ENCODE results near the gene TMEM61. TPM values are rescaled to one million over a fixed set of nuclear protein-coding genes. Genes with fewer than 3 reads are reported as not detected.

TMEM61 gene
- total RNA-seq, 1 experiment from 2014 or later: 0.95 TPM

- Histone ChIP-seq H3K27me3 (ENCODE audit: low read length) (no peaks in the 10 kb centered on the region), H3K9me2 (replicated peaks; ENCODE audit: low read length) (no peaks in the 10 kb centered on the region), H3K79me2 (ENCODE audit: low read length) (no peaks in the 10 kb centered on the region), H3K4me2 (ENCODE audit: low read length) (peak overlapping the region; percentile 63), H3K9me3 (ENCODE audit: low read length) (no peaks in the 10 kb centered on the region), H3K4me3 (ENCODE audit: low read length) (peak overlapping the region; percentile 15; the same call in 1 of the 2 replicates), H3F3A (ENCODE audit: low read length, unreplicated experiment) (no peaks in the 10 kb centered on the region), H3K27ac (ENCODE audit: low read length) (no peak overlapping the region), H3K4me1 (ENCODE audit: insufficient read depth, low read length) (no peaks in the 10 kb centered on the region), H3K36me3 (ENCODE audit: low read depth, low read length) (no peaks in the 10 kb centered on the region), H4K20me1 (ENCODE audit: low read length) (no peaks in the 10 kb centered on the region), H2AFZ (ENCODE audit: low read length) (peak overlapping the region; percentile 47), H3K9ac (ENCODE audit: low read length) (no peak overlapping the region)
- ChIA-PET CTCF (interaction anchor here (0.5 to 1.7 kb wide), 5 partner anchors 24 to 51 kb away, joined by 3 to 18 read pairs (median 7); no protein-coding TSS in a partner anchor), POLR2A (ENCODE audit: unreplicated experiment) (no interaction called here)
- TF ChIP-seq EZH2phosphoT487 (IDR thresholded peaks at IDR 0.05; ENCODE audit: borderline replicate concordance, low read length) (no peak), EZH2 (IDR thresholded peaks at IDR 0.05; ENCODE audit: low read length, unreplicated experiment) (no peak), CTCF (conservative IDR thresholded peaks at IDR 0.05; ENCODE audit: low read depth, low read length) (peak; percentile 93)
- no TSS peak for BruUV-seq (replicated peaks)
- intact Hi-C loops (cut with micrococcal nuclease): loop anchor here (1.0 to 5.0 kb wide), 4 partner anchors 26 to 324 kb away; no protein-coding TSS in a partner anchor
- DNase-seq: peak; percentile 84
- peak; percentile 95 for ATAC-seq
Measured at GRCh38 chr1:54996359-54996868, 16.0 kb downstream of the TMEM61 start.

GRCh38 chr1:54996869-54997710 is 16.7 kb downstream of the TMEM61 start:
- Histone ChIP-seq H3K4me1 (ENCODE audit: insufficient read depth, low read length) (no peaks in the 10 kb centered on the region), H3K4me3 (ENCODE audit: low read length) (0 out of 2 replicates have a peak overlapping the region, but pooled peaks have one; percentile 15), H3K9me2 (replicated peaks; ENCODE audit: low read length) (no peaks in the 10 kb centered on the region), H3K36me3 (ENCODE audit: low read depth, low read length) (no peaks in the 10 kb centered on the region), H2AFZ (ENCODE audit: low read length) (peak overlapping the region; percentile 47), H3K9me3 (ENCODE audit: low read length) (no peaks in the 10 kb centered on the region), H3K9ac (ENCODE audit: low read length) (no peak overlapping the region), H3K79me2 (ENCODE audit: low read length) (no peaks in the 10 kb centered on the region), H3K4me2 (ENCODE audit: low read length) (peak overlapping the region; percentile 63), H3K27ac (ENCODE audit: low read length) (no peak overlapping the region), H3K27me3 (ENCODE audit: low read length) (no peaks in the 10 kb centered on the region), H3F3A (ENCODE audit: low read length, unreplicated experiment) (no peaks in the 10 kb centered on the region), H4K20me1 (ENCODE audit: low read length) (no peaks in the 10 kb centered on the region)
- no peak for ATAC-seq
- no TSS peak for BruUV-seq (replicated peaks)
- ChIA-PET CTCF (interaction anchor here (0.5 to 1.7 kb wide), 5 partner anchors 23 to 52 kb away, joined by 3 to 18 read pairs (median 7); no protein-coding TSS in a partner anchor), POLR2A (ENCODE audit: unreplicated experiment) (no interaction called here)
- no peak for TF ChIP-seq EZH2phosphoT487 (IDR thresholded peaks at IDR 0.05; ENCODE audit: borderline replicate concordance, low read length)
- TF ChIP-seq CTCF (conservative IDR thresholded peaks at IDR 0.05; ENCODE audit: low read depth, low read length): no peak
- TF ChIP-seq EZH2 (IDR thresholded peaks at IDR 0.05; ENCODE audit: low read length, unreplicated experiment): no peak
- DNase-seq: no peak
- intact Hi-C loops (cut with micrococcal nuclease): loop anchor here (1.0 to 5.0 kb wide), 4 partner anchors 25 to 325 kb away; no protein-coding TSS in a partner anchor

GRCh38 chr1:54997711-54997986 is 17.2 kb downstream of the TMEM61 start:
- CTCF ChIA-PET: no interaction called here
- H4K20me1 ChIP-seq (ENCODE audit: low read length): no peaks in the 10 kb centered on the region
- no peaks in the 10 kb centered on the region for H3K9me2 ChIP-seq (replicated peaks; ENCODE audit: low read length)
- BruUV-seq (replicated peaks): no TSS peak
- ATAC-seq (no peak), DNase-seq (no peak)
- H3K36me3 ChIP-seq (ENCODE audit: low read depth, low read length): no peaks in the 10 kb centered on the region
- no peaks in the 10 kb centered on the region for H3K27me3 ChIP-seq (ENCODE audit: low read length)
- H3K9me3 ChIP-seq (ENCODE audit: low read length): no peaks in the 10 kb centered on the region
- no peak overlapping the region for H3K4me3 ChIP-seq (ENCODE audit: low read length)
- intact Hi-C loops (cut with micrococcal nuclease): loop anchor here (5.0 kb wide), 1 partner anchor 325 kb away; no protein-coding TSS in a partner anchor
- H3F3A ChIP-seq (ENCODE audit: low read length, unreplicated experiment): no peaks in the 10 kb centered on the region
- H3K4me2 ChIP-seq (ENCODE audit: low read length): no peak overlapping the region
- POLR2A ChIA-PET (ENCODE audit: unreplicated experiment): no interaction called here
- no peak overlapping the region for H3K9ac ChIP-seq (ENCODE audit: low read length)
- no peak overlapping the region for H2AFZ ChIP-seq (ENCODE audit: low read length)
- no peaks in the 10 kb centered on the region for H3K79me2 ChIP-seq (ENCODE audit: low read length)
- no peak overlapping the region for H3K27ac ChIP-seq (ENCODE audit: low read length)
- TF ChIP-seq EZH2phosphoT487 (IDR thresholded peaks at IDR 0.05; ENCODE audit: borderline replicate concordance, low read length) (no peak), EZH2 (IDR thresholded peaks at IDR 0.05; ENCODE audit: low read length, unreplicated experiment) (no peak), CTCF (conservative IDR thresholded peaks at IDR 0.05; ENCODE audit: low read depth, low read length) (no peak)
- no peaks in the 10 kb centered on the region for H3K4me1 ChIP-seq (ENCODE audit: insufficient read depth, low read length)

Measured in PC-3 (cell line).